NCI-H226 (cell line): Measurements from ENCODE around the gene FITM1.

Source experiments
- DNase-seq: peaks from one replicate; pipeline ENCODE4 v3.0.0-alpha.2; 2015

Gene FITM1

GRCh38 chr14:24162093-24162492 is 31.6 kb downstream of the FITM1 start:
- DNase-seq = peak; percentile 65

GRCh38 chr14:24164518-24164991 is 34.1 kb downstream of the FITM1 start:
- no peak for DNase-seq

- no peak for DNase-seq
Measured at GRCh38 chr14:24165785-24166184, 35.3 kb downstream of the FITM1 start.

- DNase-seq = no peak
Measured at GRCh38 chr14:24167469-24168114, 37.1 kb downstream of the FITM1 start.

- DNase-seq = peak; percentile 100
Measured at GRCh38 chr14:24171422-24172260, 41.2 kb downstream of the FITM1 start, which contains the start of gene REC8. Gene REC8 (plus strand): TSS chr14:24172080. CDS start chr14:24172553, 473 bp downstream.

GRCh38 chr14:24172261-24172860 is 41.9 kb downstream of the FITM1 start:
- peak; percentile 12 for DNase-seq

GRCh38 chr14:24172871-24173281 is 42.4 kb downstream of the FITM1 start:
- DNase-seq = no peak

GRCh38 chr14:24176599-24176998 is 46.1 kb downstream of the FITM1 start:
- DNase-seq = no peak

GRCh38 chr14:24177041-24177825 is 46.8 kb downstream of the FITM1 start:
- DNase-seq = no peak

- DNase-seq = no peak
Measured at GRCh38 chr14:24177891-24178290, 47.4 kb downstream of the FITM1 start.

GRCh38 chr14:24178399-24179178 is 48.1 kb downstream of the FITM1 start:
- no peak for DNase-seq

- DNase-seq = no peak
Measured at GRCh38 chr14:24179294-24179960, 49.0 kb downstream of the FITM1 start.

GRCh38 chr14:24179961-24180796 is 49.7 kb downstream of the FITM1 start:
- peak; percentile 25 for DNase-seq

- no peak for DNase-seq
Measured at GRCh38 chr14:24181371-24182077, 51.1 kb downstream of the FITM1 start.
